ENCODE results near the gene CLDN16. TPM values are rescaled to one million over a fixed set of nuclear protein-coding genes. Genes with fewer than 3 reads are reported as not detected.

Gene CLDN16
- total RNA-seq, 1 experiment from 2014 or later = not detected

DNA sequence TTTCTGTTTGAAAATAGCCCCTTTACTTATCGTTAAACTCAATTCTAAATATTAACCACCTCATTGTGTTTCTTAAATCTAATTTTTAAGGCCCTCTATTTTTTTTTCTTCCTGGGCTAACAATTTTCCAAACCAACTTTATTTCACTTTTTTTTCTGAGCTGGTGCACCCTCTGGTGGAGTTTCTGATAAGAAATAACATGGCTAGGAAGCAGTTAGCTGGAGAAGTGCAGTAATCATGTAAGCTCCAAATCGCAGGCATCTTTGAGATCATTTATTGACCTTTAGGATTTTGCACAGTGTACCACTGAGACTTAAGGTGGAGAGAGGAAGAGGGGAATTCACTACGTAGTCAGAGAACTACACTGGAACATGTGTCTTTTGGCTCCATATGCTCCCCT is 55.3 kb downstream of the CLDN16 start:
- ATAC-seq (peak; percentile 55; the same call in 1 of the 2 replicates), DNase-seq (ENCODE audit: low read depth, low spot score) (no peak)
- Histone ChIP-seq H3K4me3 (replicated peaks in 1 of 2; ENCODE audit: low read depth in 1 of 2, low read length in 2 of 2) (no peak overlapping the region), H3K79me2 (ENCODE audit: insufficient read depth, low read length) (no peaks in the 10 kb centered on the region), H2AFZ (ENCODE audit: low read depth, low read length, poor library complexity, severe bottlenecking) (peak overlapping the region; percentile 44), H4K20me1 (ENCODE audit: insufficient read depth) (no peaks in the 10 kb centered on the region), H3K4me2 (ENCODE audit: low read length) (no peak overlapping the region), H3K4me1 (ENCODE audit: control insufficient read depth in 1 of 2, insufficient read depth in 2 of 2, low read length in 2 of 2) (no peaks in the 10 kb centered on the region), H3K9me3 (ENCODE audit: control insufficient read depth in 1 of 2, insufficient read depth in 1 of 2, low read depth in 1 of 2, low read length in 2 of 2) (no peaks in the 10 kb centered on the region), H3K9me2 (ENCODE audit: insufficient read depth) (no peaks in the 10 kb centered on the region), H3K27me3 (ENCODE audit: insufficient read depth, low read length) (no peaks in the 10 kb centered on the region), H3K36me3 (ENCODE audit: control insufficient read depth in 1 of 2, insufficient read depth in 2 of 2, low read length in 2 of 2) (no peaks in the 10 kb centered on the region), H3K9ac (ENCODE audit: low read length) (no peak overlapping the region), H3K27ac (ENCODE audit: low read depth, low read length) (no peak overlapping the region)
- BruUV-seq (replicated peaks) = no TSS peak
- CTCF ChIA-PET = interaction anchor here (0.7 to 2.4 kb wide), 16 partner anchors 10 to 486 kb away, joined by 3 to 15 read pairs (median 4); no protein-coding TSS in a partner anchor
- TF ChIP-seq FOSL1 (IDR thresholded peaks at IDR 0.05; ENCODE audit: low read depth) (no peak), POLR2AphosphoS5 (IDR thresholded peaks at IDR 0.05; ENCODE audit: low read depth, low read length) (no peak), JUND (IDR thresholded peaks at IDR 0.05) (no peak), CEBPB (IDR thresholded peaks at IDR 0.05; ENCODE audit: low read depth) (no peak), ELF1 (IDR thresholded peaks at IDR 0.05; ENCODE audit: borderline replicate concordance, low read depth) (no peak), RAD21 (IDR thresholded peaks at IDR 0.05; ENCODE audit: low read depth) (peak; percentile 63), YY1 (IDR thresholded peaks at IDR 0.05; ENCODE audit: extremely low read depth, insufficient replicate concordance, low read depth, low read length) (no peak), EZH2 (IDR thresholded peaks at IDR 0.05) (no peak), ZNF274 (IDR thresholded peaks at IDR 0.05; ENCODE audit: low read depth, low read length) (no peak)
- TF ChIP-seq, protein P1, sequence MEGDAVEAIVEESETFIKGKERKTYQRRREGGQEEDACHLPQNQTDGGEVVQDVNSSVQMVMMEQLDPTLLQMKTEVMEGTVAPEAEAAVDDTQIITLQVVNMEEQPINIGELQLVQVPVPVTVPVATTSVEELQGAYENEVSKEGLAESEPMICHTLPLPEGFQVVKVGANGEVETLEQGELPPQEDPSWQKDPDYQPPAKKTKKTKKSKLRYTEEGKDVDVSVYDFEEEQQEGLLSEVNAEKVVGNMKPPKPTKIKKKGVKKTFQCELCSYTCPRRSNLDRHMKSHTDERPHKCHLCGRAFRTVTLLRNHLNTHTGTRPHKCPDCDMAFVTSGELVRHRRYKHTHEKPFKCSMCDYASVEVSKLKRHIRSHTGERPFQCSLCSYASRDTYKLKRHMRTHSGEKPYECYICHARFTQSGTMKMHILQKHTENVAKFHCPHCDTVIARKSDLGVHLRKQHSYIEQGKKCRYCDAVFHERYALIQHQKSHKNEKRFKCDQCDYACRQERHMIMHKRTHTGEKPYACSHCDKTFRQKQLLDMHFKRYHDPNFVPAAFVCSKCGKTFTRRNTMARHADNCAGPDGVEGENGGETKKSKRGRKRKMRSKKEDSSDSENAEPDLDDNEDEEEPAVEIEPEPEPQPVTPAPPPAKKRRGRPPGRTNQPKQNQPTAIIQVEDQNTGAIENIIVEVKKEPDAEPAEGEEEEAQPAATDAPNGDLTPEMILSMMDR (IDR thresholded peaks at IDR 0.05 in 2 of 3, conservative IDR thresholded peaks at IDR 0.05 in 1 of 3; ENCODE audit: borderline replicate concordance in 1 of 3, insufficient read depth in 1 of 3, low read depth in 2 of 3, low read length in 2 of 3) = peak; percentile 42 to 58 (median 53); a peak in 4 of 6 replicates
- TF ChIP-seq, protein P2, sequence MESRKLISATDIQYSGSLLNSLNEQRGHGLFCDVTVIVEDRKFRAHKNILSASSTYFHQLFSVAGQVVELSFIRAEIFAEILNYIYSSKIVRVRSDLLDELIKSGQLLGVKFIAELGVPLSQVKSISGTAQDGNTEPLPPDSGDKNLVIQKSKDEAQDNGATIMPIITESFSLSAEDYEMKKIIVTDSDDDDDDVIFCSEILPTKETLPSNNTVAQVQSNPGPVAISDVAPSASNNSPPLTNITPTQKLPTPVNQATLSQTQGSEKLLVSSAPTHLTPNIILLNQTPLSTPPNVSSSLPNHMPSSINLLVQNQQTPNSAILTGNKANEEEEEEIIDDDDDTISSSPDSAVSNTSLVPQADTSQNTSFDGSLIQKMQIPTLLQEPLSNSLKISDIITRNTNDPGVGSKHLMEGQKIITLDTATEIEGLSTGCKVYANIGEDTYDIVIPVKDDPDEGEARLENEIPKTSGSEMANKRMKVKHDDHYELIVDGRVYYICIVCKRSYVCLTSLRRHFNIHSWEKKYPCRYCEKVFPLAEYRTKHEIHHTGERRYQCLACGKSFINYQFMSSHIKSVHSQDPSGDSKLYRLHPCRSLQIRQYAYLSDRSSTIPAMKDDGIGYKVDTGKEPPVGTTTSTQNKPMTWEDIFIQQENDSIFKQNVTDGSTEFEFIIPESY (IDR thresholded peaks at IDR 0.05; ENCODE audit: extremely low read depth, insufficient replicate concordance, low read length) = no peak
- intact Hi-C loops (cut with micrococcal nuclease) = loop anchor here (1.0 kb wide), 1 partner anchor 59 kb away; no protein-coding TSS in a partner anchor
- RAD21 ChIA-PET (ENCODE audit: low non-redundant PET in 1 of 2, low total read pairs in 2 of 2, uncharacterized antibody in 2 of 2, unreplicated experiment in 2 of 2) = interaction anchor here (0.9 to 1.0 kb wide), 2 partner anchors 257 to 482 kb away, joined by 3 to 4 read pairs; no protein-coding TSS in a partner anchor
- POLR2A ChIA-PET = interaction anchor here (0.9 kb wide), 1 partner anchor 70 kb away, joined by 3 read pairs; the partner anchor contains the start of gene IL1RAP

Measured in HCT116 (cell line).